HEK293 (cell line): ENCODE data around the gene CADPS.

ENCODE experiments used
- CTCF ChIA-PET: fragments of 350-600 bp; formaldehyde crosslinking; extraction: SDS; loops from one replicate; lab custom pipeline; 2021; ENCODE audit warnings: antibody characterized with exemption; lab: Yijun Ruan, JAX
- POLR2A ChIA-PET: fragments of 300-600 bp; formaldehyde crosslinking; extraction: SDS; loops from one replicate; lab custom pipeline; 2020; ENCODE audit warnings: antibody characterized with exemption, inconsistent platforms; lab: Yijun Ruan, JAX
- H3K27ac ChIP-seq: fragments of 200-500 bp; sonication (Bioruptor generic); 2 replicates; pipeline ENCODE4 v1.5.1; 2014; ENCODE audit warnings: low read depth, low read length, control low read depth, inconsistent platforms; ENCODE audit errors: extremely low read depth
- H3K36me3 ChIP-seq, 2 experiments: fragments of 200-500 bp in 1 of 2; sonication (Bioruptor generic) in 1 of 2; 1 replicate in 1 of 2; 2 replicates in 1 of 2; pipeline ENCODE4 v1.5.1; 2014 to 2017; ENCODE audit warnings: inconsistent platforms in 2 of 2, low read length in 2 of 2; ENCODE audit not compliant: control insufficient read depth in 2 of 2, insufficient read depth in 1 of 2
- H3K4me1 ChIP-seq: fragments of 200-500 bp; sonication (Bioruptor generic); 2 replicates; pipeline ENCODE4 v1.5.1; 2014; ENCODE audit warnings: mild to moderate bottlenecking, low read length, inconsistent platforms; ENCODE audit not compliant: control insufficient read depth, insufficient read depth
- H3K4me3 ChIP-seq: 2 replicates; pipeline ENCODE4 v1.5.1; 2011; ENCODE audit warnings: low read depth, mild to moderate bottlenecking, control low read depth, low read length, moderate library complexity
- H3K9me3 ChIP-seq: fragments of 200-500 bp; sonication (Bioruptor generic); 2 replicates; pipeline ENCODE4 v1.5.1; 2014; ENCODE audit warnings: low read depth, low read length, inconsistent platforms; ENCODE audit not compliant: control insufficient read depth, insufficient read depth
- KLF16 ChIP-seq: fragments of 450-650 bp; formaldehyde crosslinking; IDR thresholded peaks from 2 replicates; pipeline ENCODE4 v1.5.1; 2017; ENCODE audit warnings: missing biosample characterization, missing genetic modification characterization
- REST ChIP-seq: fragments of 450-650 bp; formaldehyde crosslinking; IDR thresholded peaks from 2 replicates; pipeline ENCODE4 v1.5.1; 2016; ENCODE audit warnings: missing biosample characterization, missing genetic modification characterization
- SETDB1 ChIP-seq: IDR thresholded peaks from one replicate; pipeline ENCODE4 v1.6.1; 2017; ENCODE audit warnings: mild to moderate bottlenecking, low read length, moderate library complexity, mixed read lengths; ENCODE audit not compliant: insufficient read length
- TRIM28 ChIP-seq: IDR thresholded peaks from 2 replicates; pipeline ENCODE4 v1.6.1; 2011; ENCODE audit warnings: low read length, control low read depth, borderline replicate concordance
- ZIC2 ChIP-seq: fragments of 450-650 bp; formaldehyde crosslinking; IDR thresholded peaks from 2 replicates; pipeline ENCODE4 v1.5.1; 2016; ENCODE audit warnings: missing biosample characterization, missing genetic modification characterization
- ZNF10 ChIP-seq: fragments of 450-650 bp; formaldehyde crosslinking; IDR thresholded peaks from 2 replicates; pipeline ENCODE4 v1.5.1; 2017; ENCODE audit warnings: missing biosample characterization, missing genetic modification characterization
- ZNF433 ChIP-seq: fragments of 450-650 bp; formaldehyde crosslinking; IDR thresholded peaks from 2 replicates; pipeline ENCODE4 v1.5.1; 2016; ENCODE audit warnings: missing biosample characterization, missing genetic modification characterization, low read depth
- ZNF623 ChIP-seq: fragments of 450-650 bp; formaldehyde crosslinking; IDR thresholded peaks from 2 replicates; pipeline ENCODE4 v1.5.1; 2016; ENCODE audit warnings: missing biosample characterization, missing genetic modification characterization
- ZNF664 ChIP-seq: fragments of 450-650 bp; formaldehyde crosslinking; IDR thresholded peaks from 2 replicates; pipeline ENCODE4 v1.5.1; 2016; ENCODE audit warnings: missing biosample characterization, missing genetic modification characterization
- ZNF704 ChIP-seq: fragments of 450-650 bp; formaldehyde crosslinking; IDR thresholded peaks from 2 replicates; pipeline ENCODE4 v1.5.1; 2016; ENCODE audit warnings: missing biosample characterization, missing genetic modification characterization
- ZNF777 ChIP-seq: fragments of 450-650 bp; formaldehyde crosslinking; IDR thresholded peaks from 2 replicates; pipeline ENCODE4 v1.5.1; 2017; ENCODE audit warnings: missing biosample characterization, missing genetic modification characterization, borderline replicate concordance
- ZNF837 ChIP-seq: fragments of 450-650 bp; formaldehyde crosslinking; IDR thresholded peaks from 2 replicates; pipeline ENCODE4 v1.5.1; 2016; ENCODE audit warnings: missing biosample characterization, missing genetic modification characterization
- TF ChIP-seq, protein P1 (sequence below): fragments of 450-650 bp; formaldehyde crosslinking; IDR thresholded peaks from 2 replicates; pipeline ENCODE4 v1.5.1; 2016; ENCODE audit warnings: missing biosample characterization, missing genetic modification characterization, low read depth
- TF ChIP-seq, protein P2 (sequence below): fragments of 450-650 bp; formaldehyde crosslinking; IDR thresholded peaks from 2 replicates; pipeline ENCODE4 v1.5.1; 2016; ENCODE audit warnings: missing biosample characterization, missing genetic modification characterization
- TF ChIP-seq, protein P3 (sequence below): fragments of 450-650 bp; formaldehyde crosslinking; IDR thresholded peaks from 2 replicates; pipeline ENCODE4 v1.5.0; 2017; ENCODE audit warnings: missing biosample characterization, missing genetic modification characterization, borderline replicate concordance

The CADPS gene

DNA sequence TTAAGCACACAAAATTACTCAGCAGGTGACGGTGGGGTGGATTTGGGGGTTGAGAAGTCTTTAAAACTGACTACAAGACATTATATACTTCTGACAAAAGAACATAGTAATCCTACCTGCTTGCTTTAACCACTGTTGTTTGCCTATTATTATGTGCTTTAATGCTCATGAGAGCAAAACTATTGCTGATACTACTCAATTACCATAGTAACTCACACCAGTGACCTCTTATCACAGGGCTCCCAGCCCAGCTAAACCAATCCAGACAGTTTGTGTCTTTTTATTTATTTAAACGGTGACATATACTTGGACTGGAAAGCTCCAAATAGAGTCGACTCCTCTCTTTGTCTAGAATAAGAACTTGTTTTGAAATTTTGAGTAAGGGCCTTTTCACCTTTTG, 459.1 kb downstream of the CADPS start:
- H3K4me3 ChIP-seq = no peak overlapping the region
- ChIA-PET POLR2A (no interaction called here), CTCF (no interaction called here)
- no peaks in the 10 kb centered on the region for H3K4me1 ChIP-seq
- H3K27ac ChIP-seq = no peak overlapping the region
- TF ChIP-seq, protein P1, sequence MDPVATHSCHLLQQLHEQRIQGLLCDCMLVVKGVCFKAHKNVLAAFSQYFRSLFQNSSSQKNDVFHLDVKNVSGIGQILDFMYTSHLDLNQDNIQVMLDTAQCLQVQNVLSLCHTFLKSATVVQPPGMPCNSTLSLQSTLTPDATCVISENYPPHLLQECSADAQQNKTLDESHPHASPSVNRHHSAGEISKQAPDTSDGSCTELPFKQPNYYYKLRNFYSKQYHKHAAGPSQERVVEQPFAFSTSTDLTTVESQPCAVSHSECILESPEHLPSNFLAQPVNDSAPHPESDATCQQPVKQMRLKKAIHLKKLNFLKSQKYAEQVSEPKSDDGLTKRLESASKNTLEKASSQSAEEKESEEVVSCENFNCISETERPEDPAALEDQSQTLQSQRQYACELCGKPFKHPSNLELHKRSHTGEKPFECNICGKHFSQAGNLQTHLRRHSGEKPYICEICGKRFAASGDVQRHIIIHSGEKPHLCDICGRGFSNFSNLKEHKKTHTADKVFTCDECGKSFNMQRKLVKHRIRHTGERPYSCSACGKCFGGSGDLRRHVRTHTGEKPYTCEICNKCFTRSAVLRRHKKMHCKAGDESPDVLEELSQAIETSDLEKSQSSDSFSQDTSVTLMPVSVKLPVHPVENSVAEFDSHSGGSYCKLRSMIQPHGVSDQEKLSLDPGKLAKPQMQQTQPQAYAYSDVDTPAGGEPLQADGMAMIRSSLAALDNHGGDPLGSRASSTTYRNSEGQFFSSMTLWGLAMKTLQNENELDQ (tag by site-specific recombination) = no peak
- peak; percentile 86; the same call in 1 of the 2 replicates for TF ChIP-seq ZNF10 (tag by site-specific recombination)
- H3K36me3 ChIP-seq = no peaks in the 10 kb centered on the region
- no peaks in the 10 kb centered on the region for H3K9me3 ChIP-seq

- POLR2A ChIA-PET = no interaction called here
- H3K27ac ChIP-seq = no peak overlapping the region
- H3K9me3 ChIP-seq = no peaks in the 10 kb centered on the region
- CTCF ChIA-PET = no interaction called here
- no peaks in the 10 kb centered on the region for H3K4me1 ChIP-seq
- no peak overlapping the region for H3K4me3 ChIP-seq
- H3K36me3 ChIP-seq = no peaks in the 10 kb centered on the region
- TF ChIP-seq, protein P2, sequence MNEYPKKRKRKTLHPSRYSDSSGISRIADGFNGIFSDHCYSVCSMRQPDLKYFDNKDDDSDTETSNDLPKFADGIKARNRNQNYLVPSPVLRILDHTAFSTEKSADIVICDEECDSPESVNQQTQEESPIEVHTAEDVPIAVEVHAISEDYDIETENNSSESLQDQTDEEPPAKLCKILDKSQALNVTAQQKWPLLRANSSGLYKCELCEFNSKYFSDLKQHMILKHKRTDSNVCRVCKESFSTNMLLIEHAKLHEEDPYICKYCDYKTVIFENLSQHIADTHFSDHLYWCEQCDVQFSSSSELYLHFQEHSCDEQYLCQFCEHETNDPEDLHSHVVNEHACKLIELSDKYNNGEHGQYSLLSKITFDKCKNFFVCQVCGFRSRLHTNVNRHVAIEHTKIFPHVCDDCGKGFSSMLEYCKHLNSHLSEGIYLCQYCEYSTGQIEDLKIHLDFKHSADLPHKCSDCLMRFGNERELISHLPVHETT (tag by site-specific recombination) = no peak
- TF ChIP-seq REST (tag by site-specific recombination) (no peak), ZIC2 (tag by site-specific recombination) (peak; percentile 40; the same call in 1 of the 2 replicates)
- TF ChIP-seq, all 188 proteins: peak for 1
Measured at GRCh38 chr3:62415312-62415801, 459.9 kb downstream of the CADPS start.

- CTCF ChIA-PET = no interaction called here
- Histone ChIP-seq H3K4me3 (no peak overlapping the region), H3K36me3 (no peaks in the 10 kb centered on the region), H3K4me1 (no peaks in the 10 kb centered on the region), H3K9me3 (no peaks in the 10 kb centered on the region), H3K27ac (no peak overlapping the region)
- TF ChIP-seq ZNF777 (tag by site-specific recombination) (no peak), ZNF837 (tag by site-specific recombination) (no peak), KLF16 (tag by site-specific recombination) (no peak), ZNF704 (tag by site-specific recombination) (no peak), TRIM28 (no peak), SETDB1 (no peak), ZNF664 (no peak), ZNF433 (tag by site-specific recombination) (no peak), ZNF623 (no peak)
- TF ChIP-seq, protein P3, sequence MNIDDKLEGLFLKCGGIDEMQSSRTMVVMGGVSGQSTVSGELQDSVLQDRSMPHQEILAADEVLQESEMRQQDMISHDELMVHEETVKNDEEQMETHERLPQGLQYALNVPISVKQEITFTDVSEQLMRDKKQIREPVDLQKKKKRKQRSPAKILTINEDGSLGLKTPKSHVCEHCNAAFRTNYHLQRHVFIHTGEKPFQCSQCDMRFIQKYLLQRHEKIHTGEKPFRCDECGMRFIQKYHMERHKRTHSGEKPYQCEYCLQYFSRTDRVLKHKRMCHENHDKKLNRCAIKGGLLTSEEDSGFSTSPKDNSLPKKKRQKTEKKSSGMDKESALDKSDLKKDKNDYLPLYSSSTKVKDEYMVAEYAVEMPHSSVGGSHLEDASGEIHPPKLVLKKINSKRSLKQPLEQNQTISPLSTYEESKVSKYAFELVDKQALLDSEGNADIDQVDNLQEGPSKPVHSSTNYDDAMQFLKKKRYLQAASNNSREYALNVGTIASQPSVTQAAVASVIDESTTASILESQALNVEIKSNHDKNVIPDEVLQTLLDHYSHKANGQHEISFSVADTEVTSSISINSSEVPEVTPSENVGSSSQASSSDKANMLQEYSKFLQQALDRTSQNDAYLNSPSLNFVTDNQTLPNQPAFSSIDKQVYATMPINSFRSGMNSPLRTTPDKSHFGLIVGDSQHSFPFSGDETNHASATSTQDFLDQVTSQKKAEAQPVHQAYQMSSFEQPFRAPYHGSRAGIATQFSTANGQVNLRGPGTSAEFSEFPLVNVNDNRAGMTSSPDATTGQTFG = no peak
- POLR2A ChIA-PET = no interaction called here
Measured at GRCh38 chr3:62414786-62415185, 460.4 kb downstream of the CADPS start.
